Neural cell (in vitro differentiated cells): Measurements from ENCODE around the gene DSN1. TPM values are rescaled to one million over a fixed set of nuclear protein-coding genes. Genes with fewer than 3 reads are reported as not detected.

Source experiments
- H2AFZ ChIP-seq: fragments of 200-600, 300-800 bp; sonication (generic), shearing (Covaris generic); 2 replicates; pipeline ENCODE4 v1.6.0; 2014; ENCODE audit warnings: low read depth, mild to moderate bottlenecking, antibody characterized with exemption, low read length, moderate library complexity
- H3F3A ChIP-seq: fragments of 200-600 bp; shearing (Covaris generic); 2 replicates; pipeline ENCODE4 v1.6.1; 2016; ENCODE audit warnings: mild to moderate bottlenecking, moderate library complexity, mixed read lengths, antibody characterized with exemption, low read length; ENCODE audit not compliant: insufficient read depth, poor library complexity, severe bottlenecking
- H3K27ac ChIP-seq: fragments of 200-600, 300-800 bp; sonication (generic), shearing (Covaris generic); 2 replicates; pipeline ENCODE4 v1.5.1; 2014; ENCODE audit warnings: mild to moderate bottlenecking, low read length, moderate library complexity
- H3K27me3 ChIP-seq: fragments of 300-800, 200-600 bp; sonication (generic), shearing (Covaris generic); 2 replicates; pipeline ENCODE4 v1.6.0; 2014; ENCODE audit warnings: mild to moderate bottlenecking, low read depth, low read length, moderate library complexity; ENCODE audit not compliant: insufficient read depth
- H3K36me3 ChIP-seq: fragments of 300-800, 200-600 bp; sonication (generic), shearing (Covaris generic); 2 replicates; pipeline ENCODE4 v1.5.1; 2014; ENCODE audit warnings: mild to moderate bottlenecking, antibody characterized with exemption, low read length, moderate library complexity; ENCODE audit not compliant: insufficient read depth
- H3K4me2 ChIP-seq: fragments of 300-800, 200-600 bp; sonication (generic), shearing (Covaris generic); 2 replicates; pipeline ENCODE4 v1.6.0; 2014; ENCODE audit warnings: mild to moderate bottlenecking, low read length
- H3K4me3 ChIP-seq: fragments of 300-800, 200-600 bp; sonication (generic), shearing (Covaris generic); 2 replicates; pipeline ENCODE4 v1.5.1; 2014; ENCODE audit warnings: mild to moderate bottlenecking, low read length, moderate library complexity
- H3K79me2 ChIP-seq: fragments of 200-600 bp; shearing (Covaris generic); replicated peaks from 2 replicates; pipeline ENCODE4 v1.6.0; 2014; ENCODE audit warnings: mild to moderate bottlenecking, low read length, moderate library complexity; ENCODE audit not compliant: insufficient read depth
- H3K9ac ChIP-seq: fragments of 300-800, 200-600 bp; sonication (generic), shearing (Covaris generic); 2 replicates; pipeline ENCODE4 v1.6.1; 2016; ENCODE audit warnings: mild to moderate bottlenecking, low read length, mixed read lengths
- H3K9me2 ChIP-seq: fragments of 200-600 bp; shearing (Covaris generic); 2 replicates; pipeline ENCODE4 v1.6.1; 2016; ENCODE audit warnings: mild to moderate bottlenecking, low read length, mixed read lengths; ENCODE audit not compliant: insufficient read depth
- H3K9me3 ChIP-seq: fragments of 200-600, 300-800 bp; sonication (generic), shearing (Covaris generic); 2 replicates; pipeline ENCODE4 v1.6.1; 2016; ENCODE audit warnings: mild to moderate bottlenecking, mixed run types, low read length, moderate library complexity, mixed read lengths
- H4K20me1 ChIP-seq: fragments of 200-600 bp; shearing (Covaris generic); 2 replicates; pipeline ENCODE4 v1.6.1; 2016; ENCODE audit warnings: mild to moderate bottlenecking, mixed run types; ENCODE audit not compliant: insufficient read depth
- EP300 ChIP-seq: fragments of 450-650 bp; conservative IDR thresholded peaks from 2 replicates; pipeline ENCODE4 v1.6.1; 2014; ENCODE audit warnings: antibody characterized with exemption, mild to moderate bottlenecking, moderate library complexity; ENCODE audit not compliant: poor library complexity, severe bottlenecking
- EZH2 ChIP-seq: fragments of 200-600, 300-800 bp; shearing (Covaris generic), sonication (generic); IDR thresholded peaks from 2 replicates; pipeline ENCODE4 v1.6.1; 2014; ENCODE audit warnings: antibody characterized with exemption, low read length, borderline replicate concordance, mild to moderate bottlenecking; ENCODE audit not compliant: insufficient read depth, poor library complexity, severe bottlenecking
- MXI1 ChIP-seq: fragments of 450-650 bp; conservative IDR thresholded peaks from 2 replicates; pipeline ENCODE4 v1.6.1; 2014; ENCODE audit warnings: antibody characterized with exemption, mild to moderate bottlenecking; ENCODE audit not compliant: poor library complexity, severe bottlenecking
- POLR2AphosphoS5 ChIP-seq: IDR thresholded peaks from 2 replicates; pipeline ENCODE4 v1.6.1; 2012
- RAD21 ChIP-seq: fragments of 450-650 bp; conservative IDR thresholded peaks from 2 replicates; pipeline ENCODE4 v1.6.1; 2014; ENCODE audit warnings: antibody characterized with exemption, mild to moderate bottlenecking, moderate library complexity
- REST ChIP-seq: IDR thresholded peaks from 2 replicates; pipeline ENCODE4 v1.6.1; 2012; ENCODE audit warnings: borderline replicate concordance
- SMC3 ChIP-seq: fragments of 450-650 bp; conservative IDR thresholded peaks from 2 replicates; pipeline ENCODE4 v1.6.1; 2014; ENCODE audit warnings: antibody characterized with exemption, mild to moderate bottlenecking, moderate library complexity; ENCODE audit not compliant: poor library complexity
- TAF1 ChIP-seq: IDR thresholded peaks from 2 replicates; pipeline ENCODE4 v1.6.1; 2012; ENCODE audit warnings: low read depth
- polyA plus RNA-seq: library from polyadenylated mRNA; depleted of rRNA; stranded (reverse); fragments of >200 nt; gene quantifications from 2 replicates; pipeline ENCODE4 v1.2.3, GENCODE V29; 2014
- TF ChIP-seq, protein P1 (sequence below): fragments of 450-650 bp; IDR thresholded peaks from 2 replicates; pipeline ENCODE4 v1.5.1; 2014; ENCODE audit warnings: antibody characterized with exemption, mild to moderate bottlenecking, moderate library complexity; ENCODE audit not compliant: poor library complexity, severe bottlenecking

Gene DSN1
- polyA plus RNA-seq, 1 donor from 2014 or later: 8.1 TPM

- Histone ChIP-seq H3K9me3 (no peaks in the 10 kb centered on the region), H3K27ac (no peak overlapping the region), H3K27me3 (no peaks in the 10 kb centered on the region), H3K9ac (peak overlapping the region; percentile 75), H3K4me3 (peak overlapping the region; percentile 71), H3K36me3 (no peaks in the 10 kb centered on the region), H4K20me1 (no peaks in the 10 kb centered on the region), H3F3A (no peaks in the 10 kb centered on the region), H3K79me2 (peaks cover 4% of the 10 kb centered on the region), H3K4me2 (peak overlapping the region; percentile 29), H2AFZ (peak overlapping the region; percentile 65), H3K9me2 (no peaks in the 10 kb centered on the region)
- TF ChIP-seq EP300 (no peak), RAD21 (no peak), EZH2 (no peak), POLR2AphosphoS5 (no peak), REST (no peak), SMC3 (no peak), TAF1 (no peak), MXI1 (no peak)
- TF ChIP-seq, protein P1, sequence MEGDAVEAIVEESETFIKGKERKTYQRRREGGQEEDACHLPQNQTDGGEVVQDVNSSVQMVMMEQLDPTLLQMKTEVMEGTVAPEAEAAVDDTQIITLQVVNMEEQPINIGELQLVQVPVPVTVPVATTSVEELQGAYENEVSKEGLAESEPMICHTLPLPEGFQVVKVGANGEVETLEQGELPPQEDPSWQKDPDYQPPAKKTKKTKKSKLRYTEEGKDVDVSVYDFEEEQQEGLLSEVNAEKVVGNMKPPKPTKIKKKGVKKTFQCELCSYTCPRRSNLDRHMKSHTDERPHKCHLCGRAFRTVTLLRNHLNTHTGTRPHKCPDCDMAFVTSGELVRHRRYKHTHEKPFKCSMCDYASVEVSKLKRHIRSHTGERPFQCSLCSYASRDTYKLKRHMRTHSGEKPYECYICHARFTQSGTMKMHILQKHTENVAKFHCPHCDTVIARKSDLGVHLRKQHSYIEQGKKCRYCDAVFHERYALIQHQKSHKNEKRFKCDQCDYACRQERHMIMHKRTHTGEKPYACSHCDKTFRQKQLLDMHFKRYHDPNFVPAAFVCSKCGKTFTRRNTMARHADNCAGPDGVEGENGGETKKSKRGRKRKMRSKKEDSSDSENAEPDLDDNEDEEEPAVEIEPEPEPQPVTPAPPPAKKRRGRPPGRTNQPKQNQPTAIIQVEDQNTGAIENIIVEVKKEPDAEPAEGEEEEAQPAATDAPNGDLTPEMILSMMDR: no peak
Observed at GRCh38 chr20:36744764-36745191, 28.8 kb downstream of the DSN1 start.

DNA sequence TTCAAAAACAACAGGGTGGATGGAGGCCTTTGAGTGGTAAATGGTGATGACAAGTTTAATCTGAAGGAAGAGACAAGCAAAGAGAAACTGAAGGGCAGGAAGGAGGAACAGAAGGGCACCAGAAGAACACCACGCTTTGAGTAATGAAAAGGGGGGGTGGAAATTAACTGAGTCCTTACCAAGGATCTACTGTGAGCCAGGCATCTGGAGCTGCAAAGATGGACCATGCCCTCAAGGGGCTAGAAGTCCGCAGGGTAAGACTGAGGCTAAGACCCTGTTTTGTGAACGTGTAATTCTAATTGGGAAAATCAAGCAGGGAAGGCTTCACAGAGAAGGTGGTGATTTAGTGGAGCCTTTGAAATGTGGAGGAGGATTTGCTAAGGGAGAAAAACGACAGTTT lies 29.3 kb downstream of the DSN1 start:
- Histone ChIP-seq H2AFZ (no peak overlapping the region), H3K27ac (no peak overlapping the region), H3K27me3 (no peaks in the 10 kb centered on the region), H3K9me3 (no peaks in the 10 kb centered on the region), H3K36me3 (no peaks in the 10 kb centered on the region), H4K20me1 (no peaks in the 10 kb centered on the region), H3F3A (no peaks in the 10 kb centered on the region), H3K4me2 (no peak overlapping the region), H3K79me2 (peaks cover 4% of the 10 kb centered on the region), H3K9me2 (no peaks in the 10 kb centered on the region), H3K9ac (no peak overlapping the region), H3K4me3 (peak overlapping the region; percentile 71)
- no peak for TF ChIP-seq MXI1
- TF ChIP-seq SMC3: no peak
- TF ChIP-seq, protein P1: no peak
- no peak for TF ChIP-seq EP300
- no peak for TF ChIP-seq EZH2
- no peak for TF ChIP-seq TAF1
- TF ChIP-seq POLR2AphosphoS5: no peak
- TF ChIP-seq RAD21: no peak
- TF ChIP-seq REST: no peak
